ENCODE measurements around the gene ACOT7.

Gene ACOT7

GRCh38 chr1:6287431-6287886 is 106.1 kb downstream of the ACOT7 start:
- H3K9ac ChIP-seq (ENCODE audit: low read length): no peak overlapping the region
- H2AFZ ChIP-seq (ENCODE audit: low read length): no peak overlapping the region
- no peaks in the 10 kb centered on the region for H3F3A ChIP-seq (ENCODE audit: insufficient read depth, low read length)
- no peaks in the 10 kb centered on the region for H4K20me1 ChIP-seq (ENCODE audit: insufficient read depth, low read length)
- DNase-seq: no peak
- H3K9me2 ChIP-seq (replicated peaks; ENCODE audit: insufficient read depth, low read length): no peaks in the 10 kb centered on the region
- H3K79me2 ChIP-seq (ENCODE audit: low read length): no peaks in the 10 kb centered on the region
- no peak overlapping the region for H3K27ac ChIP-seq (ENCODE audit: low read length)
- H3K27me3 ChIP-seq (replicated peaks; ENCODE audit: insufficient read depth, low read length): no peaks in the 10 kb centered on the region
- no peak overlapping the region for H3K4me3 ChIP-seq (ENCODE audit: low read length)
- TF ChIP-seq EZH2 (optimal IDR thresholded peaks at IDR 0.05; ENCODE audit: low read depth, low read length): no peak
- no peak for TF ChIP-seq EZH2phosphoT487 (IDR thresholded peaks at IDR 0.05; ENCODE audit: low read length)
- TF ChIP-seq, protein P1, sequence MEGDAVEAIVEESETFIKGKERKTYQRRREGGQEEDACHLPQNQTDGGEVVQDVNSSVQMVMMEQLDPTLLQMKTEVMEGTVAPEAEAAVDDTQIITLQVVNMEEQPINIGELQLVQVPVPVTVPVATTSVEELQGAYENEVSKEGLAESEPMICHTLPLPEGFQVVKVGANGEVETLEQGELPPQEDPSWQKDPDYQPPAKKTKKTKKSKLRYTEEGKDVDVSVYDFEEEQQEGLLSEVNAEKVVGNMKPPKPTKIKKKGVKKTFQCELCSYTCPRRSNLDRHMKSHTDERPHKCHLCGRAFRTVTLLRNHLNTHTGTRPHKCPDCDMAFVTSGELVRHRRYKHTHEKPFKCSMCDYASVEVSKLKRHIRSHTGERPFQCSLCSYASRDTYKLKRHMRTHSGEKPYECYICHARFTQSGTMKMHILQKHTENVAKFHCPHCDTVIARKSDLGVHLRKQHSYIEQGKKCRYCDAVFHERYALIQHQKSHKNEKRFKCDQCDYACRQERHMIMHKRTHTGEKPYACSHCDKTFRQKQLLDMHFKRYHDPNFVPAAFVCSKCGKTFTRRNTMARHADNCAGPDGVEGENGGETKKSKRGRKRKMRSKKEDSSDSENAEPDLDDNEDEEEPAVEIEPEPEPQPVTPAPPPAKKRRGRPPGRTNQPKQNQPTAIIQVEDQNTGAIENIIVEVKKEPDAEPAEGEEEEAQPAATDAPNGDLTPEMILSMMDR (IDR thresholded peaks at IDR 0.05; ENCODE audit: low read length): no peak
- no peaks in the 10 kb centered on the region for H3K4me1 ChIP-seq (ENCODE audit: low read length)
- no peak overlapping the region for H3K4me2 ChIP-seq (ENCODE audit: low read depth, low read length)
- H3K9me3 ChIP-seq (replicated peaks; ENCODE audit: insufficient read depth, low read length): no peaks in the 10 kb centered on the region
- no peaks in the 10 kb centered on the region for H3K36me3 ChIP-seq (replicated peaks; ENCODE audit: insufficient read depth, low read length)

DNA sequence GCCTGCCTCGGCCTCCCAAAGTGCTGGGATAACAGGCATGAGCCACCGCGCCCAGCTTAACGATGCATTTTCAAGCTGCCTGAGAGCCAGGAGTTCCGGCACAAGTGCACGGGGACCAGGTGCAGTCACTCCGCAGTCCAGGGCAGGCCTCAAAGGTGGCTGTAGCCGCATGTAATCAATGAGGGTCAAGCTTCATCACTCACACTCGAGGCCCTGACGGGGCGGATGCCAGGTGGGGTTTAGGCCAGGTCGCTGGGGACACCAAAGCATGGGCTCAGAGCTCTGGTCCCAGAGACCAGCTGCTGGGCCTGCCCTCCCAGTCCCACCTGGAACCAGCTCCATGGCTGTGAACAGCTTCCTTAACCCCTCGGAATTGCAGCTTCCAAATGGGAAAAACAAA is 106.5 kb downstream of the ACOT7 start:
- no peaks in the 10 kb centered on the region for H3K4me1 ChIP-seq (ENCODE audit: low read length)
- no peak overlapping the region for H3K9ac ChIP-seq (ENCODE audit: low read length)
- H3K27ac ChIP-seq (ENCODE audit: low read length): no peak overlapping the region
- DNase-seq: no peak
- H3K9me3 ChIP-seq (replicated peaks; ENCODE audit: insufficient read depth, low read length): no peaks in the 10 kb centered on the region
- H3F3A ChIP-seq (ENCODE audit: insufficient read depth, low read length): no peaks in the 10 kb centered on the region
- H3K4me3 ChIP-seq (ENCODE audit: low read length): no peak overlapping the region
- no peaks in the 10 kb centered on the region for H3K9me2 ChIP-seq (replicated peaks; ENCODE audit: insufficient read depth, low read length)
- H3K4me2 ChIP-seq (ENCODE audit: low read depth, low read length): no peak overlapping the region
- no peaks in the 10 kb centered on the region for H4K20me1 ChIP-seq (ENCODE audit: insufficient read depth, low read length)
- H2AFZ ChIP-seq (ENCODE audit: low read length): no peak overlapping the region
- no peaks in the 10 kb centered on the region for H3K27me3 ChIP-seq (replicated peaks; ENCODE audit: insufficient read depth, low read length)
- no peaks in the 10 kb centered on the region for H3K36me3 ChIP-seq (replicated peaks; ENCODE audit: insufficient read depth, low read length)
- TF ChIP-seq EZH2phosphoT487 (IDR thresholded peaks at IDR 0.05; ENCODE audit: low read length) (no peak), EZH2 (optimal IDR thresholded peaks at IDR 0.05; ENCODE audit: low read depth, low read length) (no peak)
- TF ChIP-seq, protein P1 (IDR thresholded peaks at IDR 0.05; ENCODE audit: low read length): no peak
- H3K79me2 ChIP-seq (ENCODE audit: low read length): no peaks in the 10 kb centered on the region

DNA sequence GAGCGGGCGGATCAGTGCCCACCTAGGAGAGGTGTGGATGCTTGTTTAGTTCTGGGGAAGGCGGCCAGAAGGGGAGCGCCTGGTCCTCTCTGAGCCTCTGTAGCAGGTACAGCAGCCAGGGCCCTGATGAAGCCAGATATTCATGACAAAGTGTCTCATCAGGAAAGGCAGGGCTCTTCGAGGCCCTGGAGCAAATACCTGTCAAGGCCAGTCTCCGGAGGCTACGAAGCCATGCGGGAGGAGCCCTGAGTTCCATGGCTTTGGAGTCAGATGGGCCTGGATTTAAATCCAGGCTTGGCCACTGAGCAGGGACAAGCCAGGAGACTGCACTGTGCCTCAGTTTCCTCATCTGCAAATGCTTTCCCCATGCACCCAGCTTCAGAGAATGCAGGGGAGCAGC is 107.3 kb downstream of the ACOT7 start:
- no peaks in the 10 kb centered on the region for H3K27me3 ChIP-seq (replicated peaks; ENCODE audit: insufficient read depth, low read length)
- H3K4me3 ChIP-seq (ENCODE audit: low read length): no peak overlapping the region
- DNase-seq: no peak
- TF ChIP-seq, protein P1 (IDR thresholded peaks at IDR 0.05; ENCODE audit: low read length): no peak
- TF ChIP-seq EZH2phosphoT487 (IDR thresholded peaks at IDR 0.05; ENCODE audit: low read length) (no peak), EZH2 (optimal IDR thresholded peaks at IDR 0.05; ENCODE audit: low read depth, low read length) (no peak)
- no peaks in the 10 kb centered on the region for H3K4me1 ChIP-seq (ENCODE audit: low read length)
- H3K79me2 ChIP-seq (ENCODE audit: low read length): no peaks in the 10 kb centered on the region
- no peaks in the 10 kb centered on the region for H3F3A ChIP-seq (ENCODE audit: insufficient read depth, low read length)
- no peaks in the 10 kb centered on the region for H3K9me3 ChIP-seq (replicated peaks; ENCODE audit: insufficient read depth, low read length)
- H3K27ac ChIP-seq (ENCODE audit: low read length): no peak overlapping the region
- H3K4me2 ChIP-seq (ENCODE audit: low read depth, low read length): no peak overlapping the region
- no peaks in the 10 kb centered on the region for H4K20me1 ChIP-seq (ENCODE audit: insufficient read depth, low read length)
- H2AFZ ChIP-seq (ENCODE audit: low read length): no peak overlapping the region
- H3K36me3 ChIP-seq (replicated peaks; ENCODE audit: insufficient read depth, low read length): no peaks in the 10 kb centered on the region
- no peaks in the 10 kb centered on the region for H3K9me2 ChIP-seq (replicated peaks; ENCODE audit: insufficient read depth, low read length)
- H3K9ac ChIP-seq (ENCODE audit: low read length): no peak overlapping the region
